ENCODE data around the gene GALNTL6. TPM values are rescaled to one million over a fixed set of nuclear protein-coding genes. Genes with fewer than 3 reads are reported as not detected.

The GALNTL6 gene
- total and polyA plus RNA-seq, 9 of the 15 experiments (the other 6 are each of a cell fraction or from before 2014, with no cell fraction given): 0.18 to 0.50 (median 0.29) TPM

- TF ChIP-seq REST (IDR thresholded peaks at IDR 0.05; ENCODE audit: borderline replicate concordance) (no peak), REST (CRISPR knock-in tag; IDR thresholded peaks at IDR 0.05; ENCODE audit: low read depth) (no peak), STAT6 (CRISPR knock-in tag; IDR thresholded peaks at IDR 0.05) (no peak), PHF20 (IDR thresholded peaks at IDR 0.05; ENCODE audit: partially characterized antibody) (no peak), ATF1 (CRISPR knock-in tag; IDR thresholded peaks at IDR 0.05) (no peak), ATF1 (tag; IDR thresholded peaks at IDR 0.05) (no peak), ZNF121 (CRISPR knock-in tag; conservative IDR thresholded peaks at IDR 0.05) (no peak)
Measured at GRCh38 chr4:173046144-173046543, 1232.9 kb downstream of the GALNTL6 start (continued).

All from K562 (cell line).